ENCODE measurements around the gene AAMP. TPM values are rescaled to one million over a fixed set of nuclear protein-coding genes. Genes with fewer than 3 reads are reported as not detected.
A peak's percentile ranks its signal among the peaks of the same experiment; 100 is the strongest.

Gene AAMP
- total RNA-seq, 4 donors from 2014 or later = 87.1 to 134 (median 96.0) TPM

DNA sequence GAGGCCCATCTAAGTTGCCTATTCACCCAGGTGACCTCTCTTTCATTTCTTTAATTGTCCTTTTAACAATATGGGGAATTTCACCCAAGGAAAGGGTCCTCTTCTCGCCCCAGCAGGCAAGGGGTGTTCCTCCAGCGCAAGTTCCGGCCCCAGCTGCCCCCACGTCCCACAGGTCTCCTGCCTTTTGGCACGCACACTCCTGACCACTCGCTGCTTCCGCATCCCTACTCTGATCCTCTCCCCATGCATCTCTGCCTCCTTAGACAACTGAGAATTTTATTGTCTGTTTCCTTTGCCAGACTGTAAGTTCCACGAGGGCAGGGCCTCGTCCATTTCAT lies 53.6 kb downstream of the AAMP start:
- ATAC-seq = peak; percentile 3 to 5
- intact Hi-C loops (cut with DNase I; ENCODE audit: low total_unique reads) = loop anchor here (2.0 to 5.0 kb wide), 4 partner anchors 30 to 351 kb away; partner anchors contain the start of genes CNOT9, CTDSP1 and USP37

More for the DNA sequence above, 53.6 kb downstream of the AAMP start:
- H3K36me3 ChIP-seq = no peaks in the 10 kb centered on the region
- in situ Hi-C loops (cut with MboI; ENCODE audit: low sequenced_read_pairs in 4 of 4) = loop anchor here in 1 of 4 donors (5.0 kb wide), 1 partner anchor 51 kb away; no protein-coding TSS in a partner anchor
- no peaks in the 10 kb centered on the region for H3K27me3 ChIP-seq
- peak in 1 of 2 donors; percentile 27 for DNase-seq
- peaks cover 33 to 42% of the 10 kb centered on the region in 2 donors for H3K4me1 ChIP-seq
- peak overlapping the region; percentile 87 to 99 (median 94) for H3K4me3 ChIP-seq
- H3K27ac ChIP-seq = peak overlapping the region; percentile 96 to 99 (median 97)
- no peaks in the 10 kb centered on the region for H3K9me3 ChIP-seq
- TF ChIP-seq POLR2A (IDR thresholded peaks at IDR 0.05) = no peak
- TF ChIP-seq, protein P1, sequence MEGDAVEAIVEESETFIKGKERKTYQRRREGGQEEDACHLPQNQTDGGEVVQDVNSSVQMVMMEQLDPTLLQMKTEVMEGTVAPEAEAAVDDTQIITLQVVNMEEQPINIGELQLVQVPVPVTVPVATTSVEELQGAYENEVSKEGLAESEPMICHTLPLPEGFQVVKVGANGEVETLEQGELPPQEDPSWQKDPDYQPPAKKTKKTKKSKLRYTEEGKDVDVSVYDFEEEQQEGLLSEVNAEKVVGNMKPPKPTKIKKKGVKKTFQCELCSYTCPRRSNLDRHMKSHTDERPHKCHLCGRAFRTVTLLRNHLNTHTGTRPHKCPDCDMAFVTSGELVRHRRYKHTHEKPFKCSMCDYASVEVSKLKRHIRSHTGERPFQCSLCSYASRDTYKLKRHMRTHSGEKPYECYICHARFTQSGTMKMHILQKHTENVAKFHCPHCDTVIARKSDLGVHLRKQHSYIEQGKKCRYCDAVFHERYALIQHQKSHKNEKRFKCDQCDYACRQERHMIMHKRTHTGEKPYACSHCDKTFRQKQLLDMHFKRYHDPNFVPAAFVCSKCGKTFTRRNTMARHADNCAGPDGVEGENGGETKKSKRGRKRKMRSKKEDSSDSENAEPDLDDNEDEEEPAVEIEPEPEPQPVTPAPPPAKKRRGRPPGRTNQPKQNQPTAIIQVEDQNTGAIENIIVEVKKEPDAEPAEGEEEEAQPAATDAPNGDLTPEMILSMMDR (IDR thresholded peaks at IDR 0.05 in 4 of 5, conservative IDR thresholded peaks at IDR 0.05 in 1 of 5) = no peak

Small RNAs within 50 kb of the gene (microRNA-seq; reads per million reads assigned to microRNA genes)
- gene MIR6513 (ENCODE audit: borderline replicate concordance in 2 of 2) = 0.85 to 4.7 reads per million in 2 donors

Other genes starting within 250 kb of the AAMP start
- gene RUFY4, start 200.9 kb downstream of the AAMP start, total RNA-seq = under 1 TPM in 1 of 4 donors, not detected in 3; 0.25 TPM
- gene CXCR2, start 144.1 kb downstream of the AAMP start, total RNA-seq = under 1 TPM in 3 of 4 donors, not detected in 1; 0.07 to 0.61 (median 0.26) TPM
- under 1 TPM in 3 of 4 donors, not detected in 1; 0.41 to 0.55 (median 0.53) TPM for gene CXCR1, start 103.2 kb downstream of the AAMP start, total RNA-seq
- 100 to 1,000 TPM; 181 to 231 (median 193) TPM for gene ARPC2, start 52.9 kb downstream of the AAMP start, total RNA-seq
- under 1 TPM in 1 of 4 donors, not detected in 3; 0.93 TPM for gene GPBAR1, start 9.1 kb downstream of the AAMP start, total RNA-seq
- 10 to 100 TPM; 20.1 to 35.8 (median 31.9) TPM for gene PNKD, start 382 bp upstream of the AAMP start, total RNA-seq
- gene TMBIM1, start 22.4 kb upstream of the AAMP start, total RNA-seq = 100 to 1,000 TPM; 142 to 296 (median 215) TPM
- gene CATIP, start 86.7 kb upstream of the AAMP start, total RNA-seq = not detected
- gene SLC11A1, start 112.1 kb upstream of the AAMP start, total RNA-seq = 1 to 10 TPM; 1.1 to 6.3 (median 4.5) TPM
- 10 to 100 TPM; 46.7 to 77.4 (median 53.6) TPM for gene CTDSP1, start 129.7 kb upstream of the AAMP start, total RNA-seq
- gene VIL1, start 149.0 kb upstream of the AAMP start, total RNA-seq = 1 to 10 TPM in 1 of 4 donors, under 1 TPM in 1, not detected in 2; 0.03 to 1.8 TPM

All from gastrocnemius medialis (tissue), 4 donors.